IPS-11a (cell line): ENCODE results near the gene CCKAR.
"Not testable (repeated sequence)": the region's sequence is repeated elsewhere in the genome, so short reads cannot be mapped to it uniquely, and the experiment has no call there.

Source experiments
- H3K4me3 ChIP-seq: one replicate; pipeline ENCODE4 v1.5.1; 2013; ENCODE audit warnings: low read depth, low read length, control low read depth

CCKAR gene

DNA sequence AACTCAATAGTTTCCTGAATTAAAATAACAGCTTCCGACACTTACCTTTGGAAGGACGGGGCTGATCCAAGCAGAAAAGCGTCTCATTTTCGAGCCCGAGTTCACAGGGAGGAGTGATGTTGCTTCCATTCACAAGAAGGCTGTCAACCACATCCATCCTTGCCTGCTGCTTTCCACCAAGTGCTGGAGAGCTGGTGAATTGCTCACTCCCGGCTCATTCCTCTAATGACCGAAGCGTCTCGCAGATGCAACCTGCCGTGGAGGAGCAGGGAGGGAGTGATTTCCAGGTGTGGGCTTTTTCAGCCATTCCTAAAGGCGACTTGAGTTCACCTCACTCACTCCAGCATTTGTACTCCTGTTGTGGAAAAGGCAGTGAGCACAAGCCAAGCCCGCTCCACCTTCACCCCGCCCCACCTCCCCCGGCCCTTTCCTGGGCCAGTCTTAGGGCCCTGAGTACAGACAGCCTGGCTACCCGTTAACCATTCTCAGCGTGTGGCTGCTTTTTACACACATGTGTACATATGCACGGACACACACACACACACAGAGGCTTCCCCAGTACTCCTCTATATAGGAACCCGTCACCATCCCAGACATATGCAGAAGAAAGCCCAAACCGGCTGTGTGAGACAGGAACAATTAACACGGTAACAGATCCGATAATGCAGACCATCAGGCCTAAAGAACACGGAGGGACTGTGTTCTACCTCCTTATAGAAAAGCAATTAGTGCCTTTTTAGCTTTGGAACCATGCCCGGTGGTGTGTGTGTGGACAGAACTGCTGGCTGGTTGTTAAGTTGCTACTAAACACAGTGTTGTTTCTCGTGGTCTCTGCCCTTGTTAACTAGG is at the start of gene CCKAR:
CCKAR (minus strand) TSS at position 374 of the 849 bp plus-strand sequence; CDS start at position 157, 217 bp downstream.
- no peak within 1 kb of the TSS for H3K4me3 ChIP-seq

GRCh38 chr4:26533685-26534084 is 43.4 kb upstream of the CCKAR start:
- no peak overlapping the region for H3K4me3 ChIP-seq

DNA sequence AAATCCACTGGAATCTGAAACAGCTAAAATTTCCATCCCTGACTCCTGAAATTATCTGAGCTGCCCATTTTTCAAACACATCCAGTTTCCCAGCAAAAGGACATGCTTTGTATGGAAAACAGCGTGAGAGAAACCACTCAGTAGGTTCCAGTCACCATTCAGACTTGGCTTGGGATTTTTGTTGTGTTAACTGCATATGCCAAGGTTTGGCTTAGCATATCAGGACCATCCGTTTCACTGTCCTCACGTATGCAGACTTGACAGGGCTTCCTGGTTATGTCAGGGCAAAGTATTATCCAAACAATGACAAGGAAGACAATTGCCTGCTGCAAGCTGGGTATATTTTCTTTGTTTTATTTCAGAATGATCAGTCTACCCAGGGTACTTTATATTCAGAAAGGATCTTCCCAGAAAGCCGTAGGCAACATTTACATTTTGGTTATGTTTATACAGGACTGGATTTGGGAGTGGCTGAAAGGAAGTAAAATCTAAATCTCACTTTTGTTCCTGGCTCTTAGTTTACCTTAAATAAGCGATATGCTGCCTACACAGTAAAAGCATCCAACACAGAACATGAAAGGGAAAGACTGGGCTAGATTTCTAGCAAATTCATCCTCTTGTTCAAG is 41.3 kb upstream of the CCKAR start:
- H3K4me3 ChIP-seq = no peak overlapping the region

- no peak overlapping the region for H3K4me3 ChIP-seq
Measured at GRCh38 chr4:26530099-26530498, 39.8 kb upstream of the CCKAR start.

DNA sequence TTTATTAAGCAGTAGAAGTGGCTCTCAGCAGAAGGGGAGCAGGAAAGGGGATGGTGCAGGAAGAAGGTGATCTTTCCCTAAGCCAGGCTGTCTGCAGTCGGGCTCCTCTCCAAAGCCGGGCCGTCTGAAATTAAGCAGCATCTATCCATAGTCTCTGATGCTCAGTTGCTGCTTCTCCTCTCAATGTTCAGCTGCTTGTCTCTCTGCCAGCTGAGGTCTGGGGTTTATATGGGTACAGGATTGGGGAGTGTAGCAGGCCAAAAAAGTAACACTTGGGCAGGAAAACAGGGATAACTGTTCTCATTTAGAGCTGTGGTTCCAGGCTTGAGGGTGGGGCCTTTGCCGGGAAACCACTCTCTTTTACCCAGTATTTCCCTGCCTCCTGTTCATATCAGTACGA is 39.2 kb upstream of the CCKAR start:
- no peak overlapping the region for H3K4me3 ChIP-seq

DNA sequence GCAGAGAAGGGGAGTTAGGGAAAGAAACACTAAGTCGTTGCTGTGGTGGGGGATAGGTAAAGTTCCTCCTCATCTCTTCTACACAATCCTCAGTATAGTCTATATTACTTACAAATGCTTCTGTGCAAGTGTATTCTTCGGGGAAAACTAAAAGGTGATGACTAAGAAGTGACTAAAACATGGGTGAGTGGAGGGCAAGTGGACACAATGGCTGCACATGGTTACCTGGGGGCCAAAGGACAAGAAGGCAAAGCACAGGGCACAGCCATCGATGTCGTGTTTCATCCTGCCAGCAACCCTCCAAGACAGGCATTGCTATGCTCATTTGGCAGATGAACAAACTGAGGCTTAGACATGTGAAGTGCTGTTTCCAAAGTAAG is 35.5 kb upstream of the CCKAR start:
- no peak overlapping the region for H3K4me3 ChIP-seq

- H3K4me3 ChIP-seq = no peak overlapping the region
Measured at GRCh38 chr4:26525136-26525770, 35.0 kb upstream of the CCKAR start.

- no peak overlapping the region for H3K4me3 ChIP-seq
Measured at GRCh38 chr4:26524011-26524410, 33.7 kb upstream of the CCKAR start.

- no peak overlapping the region for H3K4me3 ChIP-seq
Measured at GRCh38 chr4:26522478-26522877, 32.2 kb upstream of the CCKAR start.

DNA sequence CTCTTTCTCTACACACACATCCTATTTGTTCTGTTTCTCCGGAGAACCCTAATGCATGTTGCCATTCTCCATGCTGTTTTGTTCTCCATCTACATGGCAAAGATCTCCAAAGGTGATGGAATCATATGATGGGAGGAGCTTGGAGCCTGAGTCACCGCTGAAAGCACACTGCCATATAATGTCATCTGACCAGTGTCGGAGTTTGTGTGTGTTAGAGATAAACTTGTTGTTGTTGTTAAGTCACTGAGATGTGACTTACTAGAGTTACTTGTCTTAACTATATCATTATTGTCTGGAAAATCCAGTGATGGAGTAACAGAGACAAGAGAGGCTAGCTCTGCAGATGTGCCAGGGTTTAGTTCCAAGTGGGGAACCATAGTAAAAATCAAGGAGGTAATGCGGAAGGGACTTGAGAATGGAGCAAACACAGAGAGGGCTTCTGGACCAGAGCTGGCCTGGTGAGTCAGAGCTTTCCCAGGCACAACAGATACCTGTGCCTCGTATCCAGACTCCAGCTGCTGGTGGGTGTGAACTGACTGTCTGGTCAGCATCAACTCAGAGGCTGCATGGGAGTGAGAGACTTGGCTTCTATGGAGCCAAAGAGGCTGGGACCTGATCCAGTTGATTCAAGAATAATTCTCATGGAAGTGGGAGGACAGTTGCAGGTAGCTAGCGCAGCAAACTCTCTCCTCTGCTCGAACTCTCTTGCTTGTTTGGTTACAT is 30.6 kb upstream of the CCKAR start:
- H3K4me3 ChIP-seq = no peak overlapping the region

DNA sequence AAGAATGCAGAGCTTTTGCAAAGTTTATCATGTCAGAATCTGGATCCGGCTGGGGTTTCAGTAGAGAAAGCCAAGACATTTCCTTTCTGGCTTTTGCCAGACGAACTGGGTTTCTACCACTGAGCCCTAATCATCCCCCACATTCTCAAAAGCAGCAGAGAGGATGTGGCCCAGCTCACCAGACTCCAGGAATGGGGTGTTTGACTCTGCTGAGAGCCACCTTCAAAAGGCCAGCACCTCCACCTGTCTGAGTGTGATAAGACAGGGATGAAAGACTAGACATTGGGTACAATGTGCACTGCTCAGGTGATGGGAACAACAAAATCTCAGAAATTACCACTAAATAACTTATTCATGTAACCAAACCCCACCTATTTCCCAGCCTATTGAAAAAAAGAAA is 25.7 kb upstream of the CCKAR start:
- no peak overlapping the region for H3K4me3 ChIP-seq

DNA sequence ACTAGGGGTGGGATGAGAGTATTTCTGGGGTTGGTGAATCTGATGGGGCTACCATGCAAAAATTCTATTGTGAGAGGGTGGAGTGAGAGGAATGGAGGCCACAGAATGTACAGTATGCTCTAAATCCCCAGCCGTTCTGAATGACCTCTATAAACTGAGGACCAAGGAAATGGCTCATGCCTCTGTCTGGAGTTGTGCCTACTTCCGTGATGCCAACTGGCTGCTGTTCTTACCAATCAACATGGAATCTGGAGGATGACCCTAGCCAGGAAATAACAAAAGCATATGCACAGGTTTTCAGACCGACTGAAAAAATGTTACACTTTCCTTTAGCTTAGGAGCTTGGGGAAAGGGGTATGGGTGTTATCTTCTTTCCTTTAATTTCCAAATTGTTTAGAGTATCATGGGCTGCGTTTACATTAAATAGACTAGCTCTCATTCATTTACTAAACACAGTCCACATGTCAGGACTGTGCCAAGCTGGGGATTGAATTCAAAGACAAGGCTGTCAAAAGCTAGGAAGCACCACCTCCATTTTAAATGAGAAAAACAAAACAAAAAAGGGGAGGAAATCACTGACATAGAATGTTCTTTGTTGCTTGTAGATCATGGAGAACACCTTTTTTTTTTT is 20.2 kb upstream of the CCKAR start:
- H3K4me3 ChIP-seq = no peak overlapping the region

DNA sequence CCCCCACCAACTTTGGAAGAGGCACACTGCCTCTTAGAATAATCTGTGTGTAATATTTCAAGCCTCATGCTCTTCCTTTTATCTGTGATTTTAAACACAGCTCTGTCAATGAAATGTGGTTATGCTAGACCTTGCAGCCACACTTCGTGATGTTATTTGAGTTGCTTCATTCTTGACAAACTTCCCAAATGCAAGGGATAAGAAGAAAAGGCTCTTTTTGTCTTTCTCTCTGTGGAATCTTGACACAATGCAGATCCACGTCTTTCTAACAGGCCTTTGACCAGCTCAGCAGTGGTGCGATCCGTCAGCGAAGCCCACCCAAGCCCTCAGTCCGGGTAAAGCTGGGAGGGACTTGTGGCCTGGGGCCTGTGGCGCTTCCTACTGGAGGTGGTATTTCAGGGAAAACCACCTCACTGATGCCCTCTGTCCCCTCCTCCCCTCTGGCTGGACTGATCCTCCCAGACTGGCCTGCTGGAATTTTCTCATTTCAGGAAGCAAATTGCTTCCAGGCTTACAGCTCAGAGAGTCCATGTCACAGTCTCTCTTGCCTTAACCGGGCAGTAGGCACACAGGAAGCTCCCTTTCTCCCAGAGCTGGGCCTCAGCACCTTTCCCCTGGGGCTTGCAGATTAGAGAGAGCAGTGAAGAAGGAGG is 19.5 kb upstream of the CCKAR start:
- no peak overlapping the region for H3K4me3 ChIP-seq

DNA sequence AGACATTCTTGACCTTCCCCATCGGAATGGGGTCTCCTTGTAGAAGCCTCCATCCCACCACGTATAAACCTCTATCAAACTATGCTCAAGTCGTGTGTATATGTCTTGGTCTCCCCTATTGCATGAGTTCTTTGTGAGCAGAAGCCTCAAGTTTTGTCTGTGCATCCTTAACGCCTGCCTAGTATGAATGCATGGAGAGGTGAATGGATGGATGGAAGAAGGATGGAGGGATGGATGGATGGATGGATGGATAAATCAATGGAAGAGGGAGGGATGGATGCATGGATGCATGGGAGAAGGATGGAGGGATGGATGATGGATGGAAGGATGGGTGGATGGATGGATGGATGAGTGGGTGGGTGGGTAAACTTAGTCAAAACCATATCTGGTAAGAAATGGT is 17.0 kb upstream of the CCKAR start:
- no peak overlapping the region for H3K4me3 ChIP-seq

DNA sequence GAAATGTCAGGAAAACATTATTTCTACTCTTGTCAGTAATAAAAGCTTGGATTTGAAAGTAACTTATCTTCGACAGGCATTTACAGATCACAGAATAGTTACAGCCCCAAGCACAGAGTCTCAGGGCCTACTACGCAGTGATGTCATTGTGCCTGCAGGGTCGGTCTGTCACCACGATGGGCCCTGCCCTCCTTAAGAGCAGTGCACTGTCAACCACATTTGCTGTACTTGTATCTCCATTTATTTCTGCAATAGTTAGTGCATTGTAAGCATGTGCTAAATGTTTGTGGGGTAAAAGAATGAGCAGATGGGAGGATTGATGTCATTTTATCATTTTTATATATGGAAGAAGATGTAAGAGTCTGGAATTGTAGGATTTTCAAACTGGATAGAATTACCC is 13.6 kb upstream of the CCKAR start:
- H3K4me3 ChIP-seq = no peak overlapping the region

DNA sequence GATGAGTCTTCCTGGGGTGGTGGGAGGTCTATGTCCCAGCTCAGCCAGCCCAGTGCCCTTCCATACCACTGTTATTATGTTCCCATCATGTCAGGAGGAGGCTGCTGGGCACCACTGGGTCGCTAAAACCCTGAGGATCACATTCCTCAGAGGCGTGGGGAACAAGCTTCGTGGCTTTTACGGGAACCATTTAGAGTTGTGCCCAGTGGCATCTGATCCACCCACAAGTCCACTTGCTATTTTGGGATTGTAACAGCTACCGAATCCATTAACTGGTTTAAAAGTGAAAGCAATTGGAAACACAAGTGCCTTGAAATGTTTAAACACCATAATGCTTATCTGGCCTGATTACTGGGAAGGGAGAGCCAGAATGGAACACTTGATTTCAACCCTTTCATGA is 13.1 kb upstream of the CCKAR start:
- no peak overlapping the region for H3K4me3 ChIP-seq

- not testable (repeated sequence) for H3K4me3 ChIP-seq
Measured at GRCh38 chr4:26500565-26500999, 10.3 kb upstream of the CCKAR start.

- H3K4me3 ChIP-seq = no peak overlapping the region
Measured at GRCh38 chr4:26496207-26496783, 6.0 kb upstream of the CCKAR start.

- H3K4me3 ChIP-seq = no peak overlapping the region
Measured at GRCh38 chr4:26493461-26493860, 3.2 kb upstream of the CCKAR start.
